ENCODE results near the gene EMC10.

EMC10 gene

GRCh38 chr19:50450369-50451222, 25.7 kb upstream of the EMC10 start:
- in situ Hi-C loops (cut with HindIII; ENCODE audit: low sequenced_read_pairs): no loop called here

- in situ Hi-C loops (cut with HindIII; ENCODE audit: low sequenced_read_pairs): no loop called here
Measured at GRCh38 chr19:50451223-50451534, 25.1 kb upstream of the EMC10 start.

GRCh38 chr19:50453243-50453642, 23.1 kb upstream of the EMC10 start:
- in situ Hi-C loops (cut with HindIII; ENCODE audit: low sequenced_read_pairs): no loop called here

- in situ Hi-C loops (cut with HindIII; ENCODE audit: low sequenced_read_pairs): no loop called here
Measured at GRCh38 chr19:50455992-50456391, 20.3 kb upstream of the EMC10 start.

GRCh38 chr19:50457300-50457699, 19.0 kb upstream of the EMC10 start:
- in situ Hi-C loops (cut with HindIII; ENCODE audit: low sequenced_read_pairs): no loop called here

GRCh38 chr19:50458396-50459066, 17.8 kb upstream of the EMC10 start:
- in situ Hi-C loops (cut with HindIII; ENCODE audit: low sequenced_read_pairs): no loop called here

GRCh38 chr19:50459067-50459456, 17.2 kb upstream of the EMC10 start:
- in situ Hi-C loops (cut with HindIII; ENCODE audit: low sequenced_read_pairs): no loop called here

GRCh38 chr19:50459638-50460037, 16.7 kb upstream of the EMC10 start:
- in situ Hi-C loops (cut with HindIII; ENCODE audit: low sequenced_read_pairs): no loop called here

GRCh38 chr19:50460161-50460765, 16.0 kb upstream of the EMC10 start:
- in situ Hi-C loops (cut with HindIII; ENCODE audit: low sequenced_read_pairs): no loop called here

GRCh38 chr19:50461066-50461875, 15.0 kb upstream of the EMC10 start:
- in situ Hi-C loops (cut with HindIII; ENCODE audit: low sequenced_read_pairs): no loop called here

- in situ Hi-C loops (cut with HindIII; ENCODE audit: low sequenced_read_pairs): no loop called here
Measured at GRCh38 chr19:50462970-50463369, 13.3 kb upstream of the EMC10 start.

GRCh38 chr19:50464348-50464747, 12.0 kb upstream of the EMC10 start:
- in situ Hi-C loops (cut with HindIII; ENCODE audit: low sequenced_read_pairs): no loop called here

- in situ Hi-C loops (cut with HindIII; ENCODE audit: low sequenced_read_pairs): no loop called here
Measured at GRCh38 chr19:50465000-50465399, 11.3 kb upstream of the EMC10 start.

GRCh38 chr19:50465986-50466705, 10.2 kb upstream of the EMC10 start:
- in situ Hi-C loops (cut with HindIII; ENCODE audit: low sequenced_read_pairs): no loop called here

GRCh38 chr19:50466706-50467039, 9.6 kb upstream of the EMC10 start:
- in situ Hi-C loops (cut with HindIII; ENCODE audit: low sequenced_read_pairs): no loop called here

GRCh38 chr19:50467566-50467965, 8.7 kb upstream of the EMC10 start:
- in situ Hi-C loops (cut with HindIII; ENCODE audit: low sequenced_read_pairs): no loop called here

GRCh38 chr19:50468818-50469217, 7.5 kb upstream of the EMC10 start:
- in situ Hi-C loops (cut with HindIII; ENCODE audit: low sequenced_read_pairs): no loop called here

- in situ Hi-C loops (cut with HindIII; ENCODE audit: low sequenced_read_pairs): loop anchor here (10.0 kb wide), 1 partner anchor 119 kb away; no protein-coding TSS in a partner anchor
Measured at GRCh38 chr19:50473336-50473735, 3.0 kb upstream of the EMC10 start.

GRCh38 chr19:50475101-50475568, 1.2 kb upstream of the EMC10 start:
- in situ Hi-C loops (cut with HindIII; ENCODE audit: low sequenced_read_pairs): loop anchor here (10.0 kb wide), 1 partner anchor 120 kb away; no protein-coding TSS in a partner anchor

- in situ Hi-C loops (cut with HindIII; ENCODE audit: low sequenced_read_pairs): loop anchor here (10.0 kb wide), 1 partner anchor 121 kb away; no protein-coding TSS in a partner anchor
Measured at GRCh38 chr19:50475736-50476223, 527 bp upstream of the EMC10 start.

Measured in endothelial cell of hepatic sinusoid (primary cell).